Activated CD4-positive, alpha-beta T cell treated with anti-CD3 and anti-CD28 coated beads, Interleukin-2, Interleukin-4, amounts not matched to agents 100 ng/mL and 50 ng/mL, durations not matched to agents 16 hours and 8 hours (primary cell): ENCODE data around the gene TTC6.
A peak's percentile ranks its signal among the peaks of the same experiment; 100 is the strongest.

ENCODE experiments used
- DNase-seq: peaks from one replicate; pipeline ENCODE4 v3.0.0-alpha.2; 2020; ENCODE audit warnings: low spot score

The TTC6 gene

GRCh38 chr14:37585971-37586796, 9.2 kb upstream of the TTC6 start:
- no peak for DNase-seq

DNA sequence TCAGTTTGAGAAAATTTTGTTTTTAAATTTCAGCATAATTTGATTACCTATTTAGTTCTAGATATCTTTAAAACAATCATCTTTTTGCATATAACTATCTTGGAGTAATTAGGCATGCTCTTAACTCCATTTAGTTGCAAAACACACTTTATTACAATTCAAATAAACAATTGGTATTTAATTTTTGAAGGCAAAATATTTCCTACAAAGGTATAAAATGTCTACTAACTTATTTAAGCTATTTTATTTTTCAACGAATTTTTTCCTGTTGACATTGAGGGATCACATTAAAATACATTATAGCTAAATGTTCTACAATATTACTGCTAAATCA, 8.7 kb upstream of the TTC6 start:
- DNase-seq = no peak

- DNase-seq = no peak
Observed at GRCh38 chr14:37587131-37587803, 8.2 kb upstream of the TTC6 start.

DNA sequence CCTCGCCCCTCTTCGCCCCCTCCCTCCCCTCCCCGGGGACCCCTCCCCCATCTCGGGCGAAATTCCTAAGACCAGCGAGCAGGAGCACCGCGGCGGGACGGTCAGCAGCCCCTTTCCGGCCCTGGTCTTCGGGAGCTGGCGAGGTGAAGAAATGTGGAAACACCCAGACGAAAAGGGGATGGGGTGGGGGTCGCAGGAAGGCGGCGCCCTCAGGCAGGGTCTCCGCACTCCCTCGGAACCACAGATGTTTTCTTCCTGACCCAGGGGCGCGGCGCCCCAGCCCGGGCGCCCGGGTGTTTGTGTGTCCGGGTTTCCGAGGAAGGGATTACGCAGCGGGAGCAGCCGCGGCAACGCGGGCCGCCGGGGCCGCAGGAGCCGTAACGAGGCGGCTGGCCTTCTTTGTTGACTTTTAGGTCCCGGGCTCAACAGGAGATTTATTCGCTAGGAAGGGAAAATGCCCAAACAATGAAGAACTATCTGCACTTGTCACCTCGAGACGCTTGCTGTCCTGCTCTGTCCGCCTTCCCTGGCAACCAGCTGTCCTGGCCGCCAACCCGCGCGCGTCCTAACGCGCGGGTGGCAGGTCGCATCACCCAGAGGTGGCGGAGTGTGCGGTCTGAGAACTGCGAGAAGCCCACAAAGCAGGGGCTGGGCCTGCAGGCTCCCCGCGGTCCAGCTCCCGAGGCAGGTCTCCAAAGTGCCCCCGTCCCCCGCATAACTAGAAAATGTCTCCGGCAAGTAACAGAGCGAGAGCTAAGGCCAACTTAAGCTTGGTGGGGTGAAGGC, 7.4 kb upstream of the TTC6 start:
- DNase-seq = no peak

GRCh38 chr14:37588667-37588955, 6.8 kb upstream of the TTC6 start:
- DNase-seq = no peak

GRCh38 chr14:37588956-37589714, 6.3 kb upstream of the TTC6 start:
- no peak for DNase-seq

DNA sequence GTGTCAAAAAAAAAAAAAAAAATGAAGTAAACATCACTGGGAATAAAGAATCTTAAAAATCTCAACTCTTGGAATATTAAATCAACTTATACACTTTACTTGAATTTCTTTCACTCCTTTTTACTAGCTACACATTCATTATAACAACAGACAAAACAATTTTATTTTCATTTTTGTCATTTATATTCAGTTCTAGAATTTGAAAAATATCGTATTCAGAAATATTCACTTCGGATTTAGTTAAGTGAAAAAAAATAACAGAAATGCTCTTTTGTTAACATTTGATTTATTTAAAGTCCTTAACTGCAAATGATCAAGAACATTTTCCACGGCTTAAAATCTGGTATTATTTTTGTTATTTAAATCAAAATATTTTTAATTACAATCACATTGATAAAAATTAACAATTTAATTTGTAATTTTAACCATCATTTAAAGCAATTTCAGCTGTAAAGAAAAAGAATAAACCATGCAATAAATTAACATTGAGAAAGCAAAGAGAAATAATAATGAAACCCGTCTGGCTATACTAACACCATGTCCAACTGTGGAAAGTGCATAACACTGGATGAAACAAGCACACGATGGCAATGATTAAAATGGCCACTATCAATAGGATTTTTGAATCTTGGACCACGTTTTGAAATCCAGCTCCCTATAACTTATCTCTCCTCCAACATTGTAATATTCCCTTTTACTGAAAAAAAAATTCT, 5.6 kb upstream of the TTC6 start:
- no peak for DNase-seq

- no peak for DNase-seq
Observed at GRCh38 chr14:37590428-37591139, 4.8 kb upstream of the TTC6 start.

GRCh38 chr14:37591311-37591940, 4.0 kb upstream of the TTC6 start:
- DNase-seq = no peak

GRCh38 chr14:37591941-37592481, 3.4 kb upstream of the TTC6 start:
- DNase-seq = no peak

DNA sequence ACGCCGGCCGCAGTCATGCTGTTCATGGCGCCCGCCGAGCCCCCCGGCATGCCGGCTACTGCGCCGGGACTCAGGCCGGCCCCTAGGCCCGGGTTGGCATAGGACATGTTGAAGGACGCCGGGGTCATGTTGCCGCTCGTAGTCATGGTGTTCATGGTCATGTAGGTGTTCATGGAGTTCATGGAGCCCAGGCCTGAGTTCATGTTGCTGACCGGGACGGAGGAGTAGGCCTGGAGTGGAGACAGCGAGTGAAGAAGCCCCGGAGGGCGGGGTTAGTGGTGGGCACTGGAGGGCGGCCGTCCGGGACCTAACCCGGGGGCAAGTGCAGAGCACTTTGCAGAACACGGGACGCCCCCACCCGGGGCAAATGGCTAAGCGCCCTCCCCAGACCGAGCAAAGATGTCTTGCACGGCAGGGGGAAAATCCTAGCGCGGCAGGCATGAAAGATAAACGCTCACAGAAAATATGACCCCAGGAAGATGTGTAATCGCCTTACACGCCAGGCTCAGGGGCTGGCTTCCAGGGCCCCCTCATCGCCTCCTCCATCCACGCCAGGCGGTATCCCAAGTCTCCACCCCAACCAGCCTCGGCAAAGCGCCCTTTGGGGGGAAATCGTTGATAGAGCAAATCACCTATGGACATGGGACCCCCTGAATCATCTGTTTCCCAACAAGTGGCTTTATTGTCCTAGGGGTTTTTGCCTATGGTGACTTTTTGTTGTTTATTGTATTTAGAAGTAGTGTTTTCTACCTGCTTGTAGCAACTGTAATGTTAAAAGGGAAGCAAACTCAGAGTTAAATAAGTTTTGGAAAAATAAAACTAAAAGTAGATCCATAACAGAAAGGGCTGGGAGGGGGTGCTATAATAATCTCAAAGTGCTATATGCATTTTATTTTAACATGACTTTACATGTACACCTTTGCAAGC, 2.7 kb upstream of the TTC6 start:
- no peak for DNase-seq

DNA sequence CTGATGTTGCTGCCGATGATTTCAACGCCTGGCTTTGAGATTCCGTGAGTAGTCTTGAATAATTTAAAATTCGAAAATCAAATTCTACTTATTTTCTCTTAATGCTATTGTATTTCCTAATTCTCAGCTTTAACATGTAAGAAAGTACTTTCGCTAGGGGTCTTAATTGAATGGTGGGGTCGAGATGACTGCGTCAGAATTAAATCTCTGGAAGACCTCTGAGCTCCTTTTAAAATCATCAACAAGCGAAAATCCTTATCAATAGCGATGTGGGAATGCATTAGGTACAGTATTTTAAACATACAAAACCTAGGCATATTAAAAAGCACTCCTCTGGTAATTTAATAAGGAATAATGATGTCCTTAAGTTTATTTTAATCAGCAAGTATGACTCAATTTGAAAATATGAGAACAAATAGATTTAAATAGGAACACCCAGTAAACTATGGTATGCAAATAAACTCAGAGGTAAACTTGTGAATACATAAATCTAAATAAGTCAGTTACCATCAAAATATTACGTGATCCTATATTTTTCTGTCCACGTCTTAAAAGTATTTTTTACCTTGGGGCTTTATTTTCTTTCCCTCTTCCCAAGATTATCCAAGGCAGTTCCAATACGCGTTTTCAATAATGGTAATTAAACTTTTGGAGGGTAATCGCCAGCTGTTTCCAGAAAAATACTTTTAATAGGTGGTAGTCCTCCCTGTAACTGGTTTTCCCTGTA, 1.8 kb upstream of the TTC6 start:
- DNase-seq = no peak

- DNase-seq = peak; percentile 59
Observed at GRCh38 chr14:37594238-37594970, 1.0 kb upstream of the TTC6 start.

DNA sequence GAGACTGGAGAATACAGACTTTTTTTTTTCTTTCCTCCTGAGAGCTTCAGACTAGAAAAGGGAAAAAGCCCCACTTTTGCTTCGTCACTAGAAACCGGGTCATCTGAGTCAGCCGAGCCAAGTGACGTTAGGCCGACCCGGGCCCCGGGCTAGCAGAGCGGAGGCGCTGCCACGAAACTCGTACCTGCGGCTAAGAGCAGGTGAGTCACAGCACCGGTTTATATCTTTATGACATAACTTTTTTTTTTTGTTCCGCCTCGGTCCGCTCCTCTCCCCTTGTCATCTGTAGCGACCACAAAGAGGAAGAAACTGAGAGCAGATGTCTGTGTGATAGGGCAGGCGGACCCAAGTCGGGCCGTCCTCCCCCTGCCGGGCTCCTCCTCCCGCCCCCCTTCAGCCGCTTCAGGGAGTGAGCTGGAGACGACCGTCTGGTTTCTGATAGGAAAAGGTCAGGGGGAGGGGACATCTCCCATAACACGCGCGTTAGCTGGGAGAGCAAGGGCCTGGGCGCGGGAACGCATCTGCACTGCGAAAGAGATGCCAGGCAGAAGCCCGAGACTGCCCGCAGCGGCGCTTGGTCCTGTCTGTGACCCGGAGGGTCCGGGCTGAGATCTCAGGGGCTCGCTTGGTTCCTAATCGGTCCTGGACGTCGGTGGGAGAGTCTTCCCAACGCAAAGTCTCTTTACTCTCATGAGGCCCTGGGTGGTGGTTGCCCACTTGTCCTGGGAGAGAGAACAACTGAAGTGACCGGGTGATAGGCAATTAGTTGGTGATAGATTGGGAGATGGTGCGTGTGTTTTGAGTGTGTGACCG, 586 bp downstream of the TTC6 start:
- peak; percentile 70 for DNase-seq

- DNase-seq = no peak
Observed at GRCh38 chr14:37596790-37597472, 1.5 kb downstream of the TTC6 start.

DNA sequence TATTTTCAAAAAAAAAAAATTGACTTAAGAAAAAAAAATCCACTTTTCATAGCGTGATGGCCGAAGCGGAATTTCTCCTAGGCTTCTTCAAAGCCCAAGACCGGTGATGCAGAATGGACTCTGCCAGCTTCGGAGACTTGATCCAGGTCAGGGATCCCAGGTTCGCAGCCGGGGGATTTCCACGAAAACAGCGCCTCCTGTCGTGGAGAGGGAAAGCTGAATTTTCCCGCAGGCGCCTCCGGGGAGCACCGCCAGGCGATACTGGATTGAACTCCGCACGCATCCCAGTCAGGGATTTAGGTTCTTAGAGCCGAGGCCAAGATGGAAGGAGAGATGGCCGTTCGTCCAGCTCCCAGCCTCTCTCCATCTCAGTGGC, 2.1 kb downstream of the TTC6 start:
- DNase-seq = no peak
